GM23338 (cell line): Measurements from ENCODE around the gene GAS2. TPM values are rescaled to one million over a fixed set of nuclear protein-coding genes. Genes with fewer than 3 reads are reported as not detected.

Experiments
- ATAC-seq: fragments of 200-7000 bp; cut with Tn5 transposase; 3 replicates; pipeline ENCODE4 v1.9.1; 2020
- DNase-seq: peaks from one replicate; pipeline ENCODE4 v3.0.0-alpha.2; 2015; ENCODE audit warnings: low spot score
- H2AFZ ChIP-seq: fragments of 200-600 bp; sonication (generic); 2 replicates; pipeline ENCODE4 v1.8.0; 2016; ENCODE audit warnings: antibody characterized with exemption, mild to moderate bottlenecking, moderate library complexity
- H3F3A ChIP-seq: fragments of 200-600 bp; sonication (generic); replicated peaks from 2 replicates; pipeline ENCODE4 v1.8.0; 2017; ENCODE audit warnings: antibody characterized with exemption, mixed run types, low read depth
- H3K27ac ChIP-seq: fragments of 200-600 bp; sonication (generic); 2 replicates; pipeline ENCODE4 v1.6.1; 2016; ENCODE audit warnings: low read depth
- H3K27me3 ChIP-seq: fragments of 200-600 bp; sonication (generic); 2 replicates; pipeline ENCODE4 v1.8.0; 2016; ENCODE audit warnings: mild to moderate bottlenecking, mixed run types, moderate library complexity; ENCODE audit not compliant: insufficient read depth
- H3K36me3 ChIP-seq: fragments of 200-600 bp; sonication (generic); 2 replicates; pipeline ENCODE4 v1.8.0; 2016; ENCODE audit warnings: mild to moderate bottlenecking; ENCODE audit not compliant: insufficient read depth
- H3K4me1 ChIP-seq: fragments of 200-600 bp; sonication (generic); 2 replicates; pipeline ENCODE4 v1.8.0; 2016; ENCODE audit warnings: mild to moderate bottlenecking, moderate library complexity; ENCODE audit not compliant: insufficient read depth
- H3K4me2 ChIP-seq: fragments of 200-600 bp; sonication (generic); 2 replicates; pipeline ENCODE4 v1.7.1; 2017; ENCODE audit warnings: mixed run types
- H3K4me3 ChIP-seq: fragments of 200-600 bp; sonication (generic); 2 replicates; pipeline ENCODE4 v1.6.1; 2016; ENCODE audit warnings: mixed run types
- H3K79me2 ChIP-seq: fragments of 200-600 bp; sonication (generic); replicated peaks from 2 replicates; pipeline ENCODE4 v1.8.0; 2017; ENCODE audit warnings: mild to moderate bottlenecking; ENCODE audit not compliant: insufficient read depth
- H3K9me2 ChIP-seq: fragments of 200-600 bp; sonication (generic); 2 replicates; pipeline ENCODE4 v1.8.0; 2017; ENCODE audit not compliant: insufficient read depth
- H4K20me1 ChIP-seq: fragments of 200-600 bp; sonication (generic); replicated peaks from 2 replicates; pipeline ENCODE4 v1.8.0; 2017; ENCODE audit warnings: mild to moderate bottlenecking; ENCODE audit not compliant: insufficient read depth
- H3K27ac Mint-ChIP-seq: 2 replicates; pipeline ENCODE4 v1.8.0; 2020; ENCODE audit warnings: inconsistent platforms, mild to moderate bottlenecking, moderate library complexity, mixed read lengths
- H3K27me3 Mint-ChIP-seq: 3 replicates; pipeline ENCODE4 v1.8.0; 2022; ENCODE audit warnings: low read depth, mild to moderate bottlenecking, moderate library complexity, mixed read lengths, inconsistent platforms; ENCODE audit not compliant: insufficient read depth, poor library complexity
- H3K36me3 Mint-ChIP-seq: 3 replicates; pipeline ENCODE4 v1.8.0; 2021; ENCODE audit warnings: low read depth, mild to moderate bottlenecking, inconsistent platforms, moderate library complexity, mixed read lengths
- H3K4me1 Mint-ChIP-seq: 3 replicates; pipeline ENCODE4 v1.8.0; 2020; ENCODE audit warnings: mild to moderate bottlenecking, inconsistent platforms, mixed read lengths
- H3K4me3 Mint-ChIP-seq: 3 replicates; pipeline ENCODE4 v1.8.0; 2021; ENCODE audit warnings: moderate library complexity, mild to moderate bottlenecking, inconsistent platforms, mixed read lengths
- H3K9me3 Mint-ChIP-seq: 3 replicates; pipeline ENCODE4 v1.8.0; 2020; ENCODE audit warnings: moderate library complexity, mild to moderate bottlenecking, inconsistent platforms, mixed read lengths
- CREB1 ChIP-seq: fragments of 250-450 bp; sonication (Bioruptor Pico); IDR thresholded peaks from 2 replicates; pipeline ENCODE4 v1.5.0; 2020; ENCODE audit warnings: low read depth, mild to moderate bottlenecking, moderate library complexity
- CTCF ChIP-seq, 2 experiments: fragments of 200-600 bp in 1 of 2; sonication (generic) in 1 of 2; conservative IDR thresholded peaks; 2 replicates each; pipeline versions ENCODE4 v1.5.1 to v1.6.1; 2016 to 2017; ENCODE audit warnings: antibody characterized with exemption in 2 of 2, low read depth in 2 of 2, mild to moderate bottlenecking in 2 of 2, moderate library complexity in 1 of 2
- ETS1 ChIP-seq: IDR thresholded peaks from 2 replicates; pipeline ENCODE4 v1.6.1; 2016; ENCODE audit warnings: antibody characterized with exemption
- EZH2 ChIP-seq: fragments of 200-600 bp; sonication (generic); IDR thresholded peaks from one replicate; pipeline ENCODE4 v1.8.0; 2017; ENCODE audit warnings: antibody characterized with exemption, mild to moderate bottlenecking, low read depth; ENCODE audit not compliant: unreplicated experiment
- EZH2phosphoT487 ChIP-seq: fragments of 200-600 bp; sonication (generic); IDR thresholded peaks from one replicate; pipeline ENCODE4 v1.8.1; 2018; ENCODE audit warnings: antibody characterized with exemption; ENCODE audit not compliant: unreplicated experiment
- JUNB ChIP-seq: IDR thresholded peaks from one replicate; pipeline ENCODE4 v1.6.1; 2016; ENCODE audit warnings: antibody characterized with exemption; ENCODE audit not compliant: unreplicated experiment
- NANOG ChIP-seq: IDR thresholded peaks from 2 replicates; pipeline ENCODE4 v1.6.1; 2016; ENCODE audit warnings: antibody characterized with exemption, borderline replicate concordance
- POLR2AphosphoS5 ChIP-seq: IDR thresholded peaks from 2 replicates; pipeline ENCODE4 v1.6.1; 2016; ENCODE audit warnings: antibody characterized with exemption, low read depth
- REST ChIP-seq: IDR thresholded peaks from one replicate; pipeline ENCODE4 v1.6.1; 2018; ENCODE audit warnings: antibody characterized with exemption; ENCODE audit not compliant: unreplicated experiment
- STAT1 ChIP-seq: IDR thresholded peaks from one replicate; pipeline ENCODE4 v1.6.1; 2016; ENCODE audit warnings: antibody characterized with exemption; ENCODE audit not compliant: unreplicated experiment
- ZNF114 ChIP-seq: fragments of 250-450 bp; sonication (Bioruptor Pico); IDR thresholded peaks from 2 replicates; pipeline ENCODE4 v1.5.0; 2020; ENCODE audit warnings: mild to moderate bottlenecking, moderate library complexity
- ZNF331 ChIP-seq: fragments of 250-450 bp; sonication (Bioruptor Pico); IDR thresholded peaks from 2 replicates; pipeline ENCODE4 v1.5.0; 2020; ENCODE audit warnings: low read depth, mild to moderate bottlenecking, moderate library complexity
- ZNF462 ChIP-seq: fragments of 250-450 bp; sonication (Bioruptor Pico); IDR thresholded peaks from 2 replicates; pipeline ENCODE4 v1.5.0; 2020; ENCODE audit warnings: mild to moderate bottlenecking, moderate library complexity
- polyA plus RNA-seq: library from polyadenylated mRNA; unstranded; fragments of >200 nt; fragmentation: Nextera tagmentation; extraction: Ambion mirVana; gene quantifications from 2 replicates; pipeline ENCODE4 v1.2.1, GENCODE V29; 2016
- total RNA-seq: library from RNA; depleted of rRNA; stranded (reverse); fragments of >200 nt; shearing (Covaris generic); gene quantifications from 2 replicates; pipeline ENCODE4 v1.2.3, GENCODE V29; 2014

Gene GAS2
- total and polyA plus RNA-seq, 2 experiments from 2014 or later: 2.6 to 6.7 TPM

GRCh38 chr11:22769081-22769480, 102.7 kb downstream of the GAS2 start (continued):
- no peak for TF ChIP-seq EZH2
- TF ChIP-seq ZNF114 (CRISPR knock-in tag): no peak
- no peak for TF ChIP-seq NANOG
- TF ChIP-seq CREB1 (CRISPR knock-in tag): no peak
- TF ChIP-seq STAT1: no peak
- TF ChIP-seq JUNB: no peak
- no peak for TF ChIP-seq POLR2AphosphoS5

GRCh38 chr11:22774716-22775115, 108.3 kb downstream of the GAS2 start:
- Mint-ChIP-seq H3K4me1 (peaks cover 2% of the 10 kb centered on the region; the same call in 2 of the 3 replicates), H3K9me3 (no peaks in the 10 kb centered on the region), H3K36me3 (no peaks in the 10 kb centered on the region), H3K27me3 (no peaks in the 10 kb centered on the region), H3K4me3 (no peak overlapping the region), H3K27ac (no peak overlapping the region)
- DNase-seq: no peak
- no peaks in the 10 kb centered on the region for H3K9me2 ChIP-seq
- H3K4me2 ChIP-seq: no peak overlapping the region
- TF ChIP-seq EZH2phosphoT487: no peak
- TF ChIP-seq ETS1: no peak
- no peak for TF ChIP-seq ZNF331
- TF ChIP-seq JUNB: no peak
- TF ChIP-seq EZH2: no peak
- TF ChIP-seq STAT1: no peak
- TF ChIP-seq ZNF462 (CRISPR knock-in tag): no peak
- no peak for TF ChIP-seq CTCF (conservative IDR thresholded peaks at IDR 0.05; ENCODE audit: low read depth in 2 of 2)
- TF ChIP-seq ZNF114 (CRISPR knock-in tag): no peak
- TF ChIP-seq CREB1 (CRISPR knock-in tag): no peak
- no peak for TF ChIP-seq NANOG
- TF ChIP-seq REST: no peak
- TF ChIP-seq POLR2AphosphoS5: no peak
- no peak overlapping the region for H3K27ac ChIP-seq
- H3K36me3 ChIP-seq: no peaks in the 10 kb centered on the region
- H4K20me1 ChIP-seq: no peaks in the 10 kb centered on the region
- peak overlapping the region; percentile 12 for H2AFZ ChIP-seq
- no peaks in the 10 kb centered on the region; the same call in 1 of the 2 replicates for H3K4me1 ChIP-seq
- H3F3A ChIP-seq: no peaks in the 10 kb centered on the region
- H3K27me3 ChIP-seq: no peaks in the 10 kb centered on the region
- no peaks in the 10 kb centered on the region for H3K79me2 ChIP-seq
- H3K4me3 ChIP-seq: no peak overlapping the region
- ATAC-seq: no peak
